Type B pancreatic cell (in vitro differentiated cells): ENCODE measurements around the gene PRR12. TPM values are rescaled to one million over a fixed set of nuclear protein-coding genes. Genes with fewer than 3 reads are reported as not detected.

Source experiments
- DNase-seq: peaks from one replicate; pipeline ENCODE4 v3.0.0; 2021; ENCODE audit warnings: mixed read lengths; ENCODE audit not compliant: unreplicated experiment; ENCODE audit errors: extremely low spot score
- H3K27ac Mint-ChIP-seq: 2 replicates; pipeline ENCODE4 v1.8.0; 2021; ENCODE audit warnings: mild to moderate bottlenecking, mixed read lengths
- H3K27me3 Mint-ChIP-seq: 2 replicates; pipeline ENCODE4 v1.8.0; 2021; ENCODE audit warnings: mixed read lengths
- H3K36me3 Mint-ChIP-seq: 2 replicates; pipeline ENCODE4 v1.8.0; 2021; ENCODE audit warnings: mixed read lengths
- H3K4me1 Mint-ChIP-seq: one replicate; pipeline ENCODE4 v1.8.0; 2021; ENCODE audit warnings: mixed read lengths; ENCODE audit not compliant: unreplicated experiment
- H3K4me3 Mint-ChIP-seq: 2 replicates; pipeline ENCODE4 v1.8.0; 2021; ENCODE audit warnings: mild to moderate bottlenecking, mixed read lengths
- H3K9me3 Mint-ChIP-seq: 2 replicates; pipeline ENCODE4 v1.8.0; 2021; ENCODE audit warnings: mixed read lengths
- CTCF ChIP-seq: fragments of 200-600 bp; sonication (generic); conservative IDR thresholded peaks from 2 replicates; pipeline ENCODE4 v1.5.0; 2021; ENCODE audit warnings: antibody characterized with exemption, mild to moderate bottlenecking
- total RNA-seq: library from RNA; stranded (reverse); gene quantifications from 2 replicates; pipeline ENCODE4 v1.2.1, GENCODE V29; 2021; ENCODE audit warnings: low replicate concordance

Gene PRR12
- total RNA-seq, 1 donor from 2014 or later, result 40.0 TPM

GRCh38 chr19:49642492-49643035, 51.6 kb downstream of the PRR12 start:
- Mint-ChIP-seq H3K27me3 (no peaks in the 10 kb centered on the region), H3K4me1 (peaks cover 47% of the 10 kb centered on the region), H3K36me3 (no peaks in the 10 kb centered on the region), H3K9me3 (no peaks in the 10 kb centered on the region), H3K4me3 (peak overlapping the region; percentile 98), H3K27ac (peak overlapping the region; percentile 100)
- no peak for TF ChIP-seq CTCF
- DNase-seq, result no peak

DNA sequence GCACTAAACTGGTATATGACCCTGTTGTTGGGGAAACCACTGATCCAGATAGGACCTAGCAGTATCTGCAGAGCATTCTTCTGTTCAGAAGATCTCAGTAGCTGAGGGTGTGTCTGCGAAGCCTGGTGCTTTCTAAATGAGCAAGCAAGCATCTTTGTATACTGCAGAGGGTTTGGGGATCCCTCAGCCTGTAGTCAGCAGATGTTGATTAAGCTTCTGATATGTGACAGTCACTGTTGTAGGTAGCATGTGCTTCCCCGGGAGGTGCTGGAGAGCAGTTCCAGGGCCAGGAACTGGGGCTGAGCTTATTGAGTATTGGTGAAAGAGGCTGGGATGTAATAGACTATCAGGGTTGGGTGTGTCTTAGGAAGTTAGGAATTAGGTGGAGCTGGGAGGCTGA, 52.5 kb downstream of the PRR12 start:
- DNase-seq, result no peak
- no peak for TF ChIP-seq CTCF
- H3K4me3 Mint-ChIP-seq, result peak overlapping the region; percentile 98
- no peaks in the 10 kb centered on the region for H3K36me3 Mint-ChIP-seq
- no peaks in the 10 kb centered on the region for H3K9me3 Mint-ChIP-seq
- peak overlapping the region; percentile 100 for H3K27ac Mint-ChIP-seq
- peaks cover 40% of the 10 kb centered on the region for H3K4me1 Mint-ChIP-seq
- H3K27me3 Mint-ChIP-seq, result no peaks in the 10 kb centered on the region

- Mint-ChIP-seq H3K27ac (no peak overlapping the region), H3K36me3 (no peaks in the 10 kb centered on the region), H3K4me3 (no peak overlapping the region), H3K4me1 (peaks cover 27% of the 10 kb centered on the region), H3K9me3 (no peaks in the 10 kb centered on the region), H3K27me3 (no peaks in the 10 kb centered on the region)
- no peak for DNase-seq
- no peak for TF ChIP-seq CTCF
Measured at GRCh38 chr19:49645592-49645991, 54.6 kb downstream of the PRR12 start.

DNA sequence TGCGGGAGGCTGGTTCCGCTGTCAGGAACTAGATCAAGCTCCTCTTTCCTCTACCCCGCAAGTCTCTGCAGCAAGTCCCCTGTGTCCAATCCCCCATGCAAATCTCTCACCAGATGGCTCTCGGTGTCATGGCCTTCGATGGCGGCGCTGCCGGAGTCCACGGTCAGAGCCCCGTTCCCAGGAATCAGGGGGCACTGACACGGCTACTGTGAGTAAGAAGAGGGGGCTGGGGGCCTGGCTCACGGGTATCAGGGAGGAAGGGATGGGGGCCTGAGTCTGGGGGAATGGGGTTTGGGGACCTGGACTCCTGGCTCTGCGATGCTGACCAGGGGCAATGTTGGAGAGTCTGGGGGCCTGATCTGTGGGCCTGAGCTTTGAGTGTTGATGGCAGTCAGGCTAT, 55.0 kb downstream of the PRR12 start:
- TF ChIP-seq CTCF, result no peak
- H3K36me3 Mint-ChIP-seq, result no peaks in the 10 kb centered on the region
- DNase-seq, result no peak
- H3K27me3 Mint-ChIP-seq, result no peaks in the 10 kb centered on the region
- H3K4me1 Mint-ChIP-seq, result peaks cover 23% of the 10 kb centered on the region
- H3K9me3 Mint-ChIP-seq, result no peaks in the 10 kb centered on the region
- no peak overlapping the region for H3K27ac Mint-ChIP-seq
- no peak overlapping the region for H3K4me3 Mint-ChIP-seq

GRCh38 chr19:49646586-49646985, 55.6 kb downstream of the PRR12 start:
- Mint-ChIP-seq H3K36me3 (no peaks in the 10 kb centered on the region), H3K9me3 (no peaks in the 10 kb centered on the region), H3K27me3 (no peaks in the 10 kb centered on the region), H3K4me1 (peaks cover 20% of the 10 kb centered on the region), H3K27ac (no peak overlapping the region), H3K4me3 (no peak overlapping the region)
- no peak for DNase-seq
- TF ChIP-seq CTCF, result no peak
